DND-41 (cell line): ENCODE data around the gene HSPA12B.

Source experiments
- ATAC-seq: fragments of 200-7000 bp; cut with Tn5 transposase; 3 replicates; pipeline ENCODE4 v1.9.1; 2021; ENCODE audit warnings: low read depth; ENCODE audit not compliant: insufficient read depth
- DNase-seq: peaks from one replicate; pipeline ENCODE4 v3.0.0-alpha.2; 2020
- H2AFZ ChIP-seq: 2 replicates; pipeline ENCODE4 v1.6.0; 2012; ENCODE audit warnings: low read depth, low read length
- H3K27ac ChIP-seq: 2 replicates; pipeline ENCODE4 v1.5.1; 2012; ENCODE audit warnings: low read length, inconsistent platforms
- H3K27me3 ChIP-seq: fragments of 200-600 bp; sonication (generic); 2 replicates; pipeline ENCODE4 v1.6.0; 2012; ENCODE audit warnings: low read length, mild to moderate bottlenecking, inconsistent platforms; ENCODE audit not compliant: insufficient read depth, poor library complexity
- H3K36me3 ChIP-seq: 2 replicates; pipeline ENCODE4 v1.5.1; 2012; ENCODE audit warnings: low read length, inconsistent platforms; ENCODE audit not compliant: insufficient read depth
- H3K4me1 ChIP-seq: 2 replicates; pipeline ENCODE4 v1.5.1; 2012; ENCODE audit warnings: mild to moderate bottlenecking, low read length; ENCODE audit not compliant: insufficient read depth
- H3K4me2 ChIP-seq: 2 replicates; pipeline ENCODE4 v1.6.0; 2012; ENCODE audit warnings: mild to moderate bottlenecking, moderate library complexity, low read length, inconsistent platforms; ENCODE audit not compliant: insufficient read depth
- H3K4me3 ChIP-seq, 2 experiments: fragments of 200-600 bp in 1 of 2; shearing (Covaris generic) in 1 of 2; 2 replicates each; pipeline ENCODE4 v1.5.1; 2012 to 2016; ENCODE audit warnings: inconsistent platforms in 2 of 2, low read length in 2 of 2, mild to moderate bottlenecking in 2 of 2, low read depth in 1 of 2, moderate library complexity in 1 of 2
- H3K79me2 ChIP-seq: 2 replicates; pipeline ENCODE4 v1.6.0; 2012; ENCODE audit warnings: low read length, inconsistent platforms; ENCODE audit not compliant: insufficient read depth
- H3K9ac ChIP-seq: 2 replicates; pipeline ENCODE4 v1.6.0; 2012; ENCODE audit warnings: low read depth, mild to moderate bottlenecking, inconsistent platforms, low read length, moderate library complexity
- H3K9me3 ChIP-seq: 2 replicates; pipeline ENCODE4 v1.5.1; 2012; ENCODE audit warnings: low read length, moderate library complexity, mild to moderate bottlenecking, inconsistent platforms; ENCODE audit not compliant: insufficient read depth, severe bottlenecking
- H4K20me1 ChIP-seq: 2 replicates; pipeline ENCODE4 v1.6.0; 2012; ENCODE audit warnings: low read length; ENCODE audit not compliant: insufficient read depth
- CTCF ChIP-seq: IDR thresholded peaks from 2 replicates; pipeline ENCODE4 v1.5.1; 2012; ENCODE audit warnings: borderline replicate concordance, low read length, moderate library complexity, mild to moderate bottlenecking; ENCODE audit not compliant: poor library complexity, severe bottlenecking; ENCODE audit errors: extremely low read depth
- EZH2 ChIP-seq: IDR thresholded peaks from 3 replicates; pipeline ENCODE4 v1.6.1; 2012; ENCODE audit warnings: borderline replicate concordance, low read depth, mild to moderate bottlenecking, moderate library complexity, low read length, inconsistent platforms; ENCODE audit not compliant: severe bottlenecking

Gene HSPA12B

DNA sequence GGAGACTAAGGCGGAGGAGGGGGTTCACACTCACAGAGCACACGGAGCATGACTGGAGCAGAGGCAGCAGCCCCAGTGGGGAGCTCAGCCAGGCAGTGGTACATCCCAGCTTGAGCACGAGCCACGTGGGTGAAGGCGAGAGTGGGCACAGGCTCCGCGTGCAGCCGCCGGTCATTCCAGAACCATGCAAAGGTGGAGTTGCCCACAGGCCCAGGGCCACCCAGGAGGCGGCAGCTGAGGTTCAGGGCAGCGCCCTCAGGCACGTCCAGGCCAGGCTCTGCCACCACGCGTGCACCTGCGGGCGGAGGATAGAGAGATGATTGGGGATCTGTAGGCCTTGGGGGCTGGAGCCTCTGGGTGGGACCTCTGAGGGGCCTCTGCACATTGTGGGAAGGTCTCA, 41.2 kb upstream of the HSPA12B start:
- Histone ChIP-seq H3K36me3 (no peaks in the 10 kb centered on the region), H3K9me3 (no peaks in the 10 kb centered on the region), H3K4me1 (no peaks in the 10 kb centered on the region), H3K9ac (no peak overlapping the region), H3K4me2 (no peak overlapping the region), H3K27me3 (no peaks in the 10 kb centered on the region), H4K20me1 (no peaks in the 10 kb centered on the region; the same call in none of the 2 replicates), H2AFZ (no peak overlapping the region), H3K4me3 (no peak overlapping the region), H3K27ac (no peak overlapping the region), H3K79me2 (no peaks in the 10 kb centered on the region)
- DNase-seq: no peak
- ATAC-seq: no peak
- TF ChIP-seq CTCF: no peak
- TF ChIP-seq EZH2: no peak

GRCh38 chr20:3691897-3692296, 40.6 kb upstream of the HSPA12B start:
- no peak for DNase-seq
- no peaks in the 10 kb centered on the region for H3K36me3 ChIP-seq

DNA sequence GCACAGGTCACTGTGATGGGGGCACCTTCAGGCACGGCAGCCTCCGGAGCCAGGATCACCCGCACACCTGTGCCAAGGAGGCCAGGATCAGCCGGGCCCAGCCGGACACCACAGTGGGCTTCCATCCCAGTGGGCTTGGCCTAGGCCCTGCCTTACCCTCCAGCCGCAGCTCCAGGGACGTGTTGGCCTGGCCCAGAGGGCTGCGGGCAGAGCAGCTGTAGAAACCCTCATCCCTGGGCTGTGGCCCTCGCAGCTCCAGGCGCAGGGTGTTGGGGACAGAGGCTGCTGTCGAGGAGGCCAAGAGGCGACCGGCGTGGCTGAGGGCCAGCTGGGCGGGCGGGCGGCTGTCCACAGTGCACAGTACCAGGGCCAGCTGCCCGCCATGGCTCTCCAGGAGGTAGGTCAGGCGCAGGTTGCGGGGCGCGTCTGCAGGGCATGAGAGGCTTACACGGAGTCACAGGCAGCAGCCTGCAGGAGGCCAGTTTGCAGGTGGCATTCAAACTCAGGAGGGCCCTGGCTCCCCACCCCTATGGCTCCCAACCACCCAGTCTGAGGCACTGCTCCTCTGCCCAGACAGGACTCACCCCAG, 39.7 kb upstream of the HSPA12B start:
- no peak overlapping the region for H3K4me2 ChIP-seq
- no peaks in the 10 kb centered on the region for H3K36me3 ChIP-seq
- DNase-seq (no peak), ATAC-seq (no peak)
- H3K27me3 ChIP-seq: no peaks in the 10 kb centered on the region
- H4K20me1 ChIP-seq: no peaks in the 10 kb centered on the region; the same call in none of the 2 replicates
- H3K79me2 ChIP-seq: no peaks in the 10 kb centered on the region
- H3K4me3 ChIP-seq: no peak overlapping the region
- H3K27ac ChIP-seq: no peak overlapping the region
- H3K9me3 ChIP-seq: no peaks in the 10 kb centered on the region
- H3K9ac ChIP-seq: no peak overlapping the region
- TF ChIP-seq EZH2 (no peak), CTCF (no peak)
- H3K4me1 ChIP-seq: no peaks in the 10 kb centered on the region
- H2AFZ ChIP-seq: no peak overlapping the region

More at GRCh38 chr20:3691897-3692296, 40.6 kb upstream of the HSPA12B start:
- Histone ChIP-seq H3K9ac (no peak overlapping the region), H2AFZ (no peak overlapping the region), H3K9me3 (no peaks in the 10 kb centered on the region), H3K4me2 (no peak overlapping the region), H3K79me2 (no peaks in the 10 kb centered on the region), H3K4me1 (no peaks in the 10 kb centered on the region), H3K27me3 (no peaks in the 10 kb centered on the region), H3K27ac (no peak overlapping the region), H3K4me3 (no peak overlapping the region), H4K20me1 (no peaks in the 10 kb centered on the region; the same call in none of the 2 replicates)
- ATAC-seq: no peak
- TF ChIP-seq CTCF: no peak
- TF ChIP-seq EZH2: no peak
